HEK293 (cell line): ENCODE data around the gene PKP3.

ENCODE experiments used
- BCL11A ChIP-seq: fragments of 450-650 bp; formaldehyde crosslinking; IDR thresholded peaks from 2 replicates; pipeline ENCODE4 v1.5.1; 2016; ENCODE audit warnings: low read depth, missing biosample characterization, missing genetic modification characterization
- CTCF ChIP-seq: fragments of 450-650 bp; formaldehyde crosslinking; IDR thresholded peaks from 2 replicates; pipeline ENCODE4 v1.5.1; 2016; ENCODE audit warnings: missing biosample characterization, missing genetic modification characterization
- PBX3 ChIP-seq: sonication (generic); formaldehyde crosslinking; IDR thresholded peaks from 2 replicates; pipeline ENCODE4 v1.8.1; 2022; ENCODE audit warnings: mild to moderate bottlenecking, moderate library complexity, missing genetic modification reagents
- TCF7L2 ChIP-seq: IDR thresholded peaks from 2 replicates; pipeline ENCODE4 v1.6.1; 2011; ENCODE audit warnings: low read depth, mild to moderate bottlenecking, inconsistent platforms, low read length, moderate library complexity, borderline replicate concordance
- ZFP3 ChIP-seq: fragments of 450-650 bp; formaldehyde crosslinking; IDR thresholded peaks from 2 replicates; pipeline ENCODE4 v1.5.1; 2016; ENCODE audit warnings: low read depth, missing biosample characterization, missing genetic modification characterization
- ZNF146 ChIP-seq: fragments of 450-650 bp; formaldehyde crosslinking; IDR thresholded peaks from 2 replicates; pipeline ENCODE4 v1.5.1; 2016; ENCODE audit warnings: missing biosample characterization, missing genetic modification characterization
- ZNF16 ChIP-seq: fragments of 450-650 bp; formaldehyde crosslinking; IDR thresholded peaks from 2 replicates; pipeline ENCODE4 v1.5.1; 2016; ENCODE audit warnings: low read depth, missing biosample characterization, missing genetic modification characterization
- ZNF221 ChIP-seq: fragments of 450-650 bp; formaldehyde crosslinking; IDR thresholded peaks from 2 replicates; pipeline ENCODE4 v1.5.1; 2017; ENCODE audit warnings: missing biosample characterization, missing genetic modification characterization, borderline replicate concordance
- ZNF658 ChIP-seq: fragments of 450-650 bp; formaldehyde crosslinking; IDR thresholded peaks from 2 replicates; pipeline ENCODE4; 2016; ENCODE audit warnings: missing biosample characterization, missing genetic modification characterization
- ZNF776 ChIP-seq: fragments of 450-650 bp; formaldehyde crosslinking; IDR thresholded peaks from 2 replicates; pipeline ENCODE4 v1.5.0; 2017; ENCODE audit warnings: missing biosample characterization, missing genetic modification characterization, borderline replicate concordance

DNA sequence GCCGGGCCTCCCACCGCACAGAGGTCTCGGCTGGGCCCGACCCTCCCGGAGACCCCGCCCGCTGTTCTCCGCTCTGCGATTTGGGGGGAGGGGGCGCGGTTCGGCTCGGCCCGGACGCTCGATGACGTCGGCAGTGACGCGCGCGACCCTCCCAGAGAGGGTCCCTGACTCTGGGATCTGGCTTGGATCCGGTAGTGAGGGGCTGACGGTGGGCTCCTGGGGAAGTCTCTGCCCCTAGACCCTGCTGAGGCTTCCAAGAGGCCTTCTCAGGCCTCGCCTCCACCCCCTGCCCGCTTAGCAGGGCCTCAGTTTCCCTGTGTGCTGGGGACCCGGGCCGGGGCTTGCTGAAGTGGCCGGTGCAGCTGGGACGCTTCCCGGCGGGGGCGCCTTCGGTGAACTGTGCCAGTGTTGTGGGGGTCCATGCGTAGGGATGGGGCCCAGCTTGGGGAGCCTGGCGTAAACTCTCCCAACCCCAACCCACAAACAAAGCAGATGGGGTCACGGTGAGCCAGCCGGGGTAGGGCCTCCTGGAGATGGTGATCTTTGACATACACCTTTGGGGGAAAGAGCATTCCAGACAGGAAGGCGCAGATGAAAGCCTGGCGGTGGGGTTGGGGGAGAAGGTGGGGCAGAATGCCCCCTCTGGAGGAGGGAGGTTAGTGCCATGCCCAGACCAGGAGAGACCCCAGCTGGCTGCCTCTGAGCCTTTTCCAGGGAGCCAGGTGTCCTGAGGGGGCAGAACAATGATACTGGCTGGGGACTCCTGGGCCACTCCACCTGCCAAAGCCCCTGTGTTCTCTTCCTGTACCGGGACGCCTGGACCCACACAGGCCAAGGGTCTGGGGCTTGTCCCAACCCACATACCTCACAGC, 23.7 kb upstream of the PKP3 start:
- TF ChIP-seq ZNF658 (tag by site-specific recombination) (no peak), CTCF (tag by site-specific recombination) (no peak), TCF7L2 (no peak), PBX3 (no peak), ZNF776 (tag by site-specific recombination) (no peak), ZNF146 (tag by site-specific recombination) (no peak), ZFP3 (tag by site-specific recombination) (no peak), ZNF16 (tag by site-specific recombination) (no peak), BCL11A (no peak), ZNF221 (tag by site-specific recombination) (no peak)
